Panc1 (cell line): ENCODE data around the gene LRMDA. TPM values are rescaled to one million over a fixed set of nuclear protein-coding genes. Genes with fewer than 3 reads are reported as not detected.

Experiments
- ATAC-seq: fragments of 200-7000 bp; cut with Tn5 transposase; 2 replicates; pipeline ENCODE4 v1.9.1; 2020; ENCODE audit warnings: mild to moderate bottlenecking, moderate library complexity
- BruUV-seq: library from RNA; stranded (reverse); fragments of 400-500 nt; replicated peaks from 2 replicates; lab custom pipeline; 2021; lab: Mats Ljungman, UMichigan
- CTCF ChIA-PET: fragments of 300-600 bp; sonication (Branson Sonifier 250); formaldehyde crosslinking; loops from one replicate; lab custom pipeline; 2022; ENCODE audit warnings: antibody characterized with exemption; lab: Charles Lee
- POLR2A ChIA-PET: fragments of 300-600 bp; sonication (Branson Sonifier 250); formaldehyde crosslinking; loops from one replicate; lab custom pipeline; 2022; ENCODE audit warnings: antibody characterized with exemption; lab: Charles Lee
- DNase-seq: peaks from one replicate; pipeline ENCODE4 v3.0.0-alpha.2; 2010; ENCODE audit warnings: low read depth, low spot score
- H3K27ac ChIP-seq: 2 replicates; pipeline ENCODE4 v1.5.1; 2011; ENCODE audit warnings: mild to moderate bottlenecking, low read length, inconsistent platforms
- H3K27me3 ChIP-seq: fragments of 200-500 bp; sonication (Bioruptor generic); 2 replicates; pipeline ENCODE4 v1.6.0; 2014; ENCODE audit warnings: low read length, inconsistent platforms; ENCODE audit not compliant: control insufficient read depth, insufficient read depth
- H3K36me3 ChIP-seq: fragments of 200-500 bp; sonication (Bioruptor generic); 2 replicates; pipeline ENCODE4 v1.5.1; 2014; ENCODE audit warnings: inconsistent platforms, mild to moderate bottlenecking, low read length, moderate library complexity; ENCODE audit not compliant: control insufficient read depth, insufficient read depth
- H3K4me1 ChIP-seq: 2 replicates; pipeline ENCODE4 v1.5.1; 2011; ENCODE audit warnings: inconsistent platforms, mild to moderate bottlenecking, low read length, moderate library complexity; ENCODE audit not compliant: control insufficient read depth, insufficient read depth
- H3K4me3 ChIP-seq, 2 experiments: 2 replicates each; pipeline ENCODE4 v1.5.1; 2011 to 2012; ENCODE audit warnings: low read depth in 2 of 2, low read length in 2 of 2, mild to moderate bottlenecking in 2 of 2, inconsistent platforms in 1 of 2, moderate library complexity in 1 of 2
- H3K9me3 ChIP-seq: fragments of 200-500 bp; sonication (Bioruptor generic); 2 replicates; pipeline ENCODE4 v1.5.1; 2014; ENCODE audit warnings: low read depth, mild to moderate bottlenecking, inconsistent platforms, low read length, moderate library complexity; ENCODE audit not compliant: control insufficient read depth, insufficient read depth
- POLR2AphosphoS5 ChIP-seq: IDR thresholded peaks from 2 replicates; pipeline ENCODE4 v1.6.1; 2012; ENCODE audit warnings: mild to moderate bottlenecking, low read depth, low read length, moderate library complexity
- REST ChIP-seq, 2 experiments: IDR thresholded peaks; 2 replicates each; pipeline ENCODE4 v1.6.1; 2011 to 2012; ENCODE audit warnings: low read depth in 2 of 2, control low read depth in 1 of 2, low read length in 1 of 2, mild to moderate bottlenecking in 1 of 2, moderate library complexity in 1 of 2; ENCODE audit not compliant: insufficient read depth in 1 of 2
- SIN3A ChIP-seq: IDR thresholded peaks from 2 replicates; pipeline ENCODE4 v1.6.1; 2012; ENCODE audit warnings: low read depth, mild to moderate bottlenecking, low read length, moderate library complexity, borderline replicate concordance; ENCODE audit not compliant: insufficient read depth
- TCF7L2 ChIP-seq: IDR thresholded peaks from 2 replicates; pipeline ENCODE4 v1.6.1; 2011; ENCODE audit warnings: mild to moderate bottlenecking, low read depth, low read length, inconsistent platforms
- in situ Hi-C: cut with HindIII; loops from 2 replicates; pipeline ENCODE4 v1.10.0; 2016; ENCODE audit warnings: low sequenced_read_pairs, low pct_unique_long_range_greater_than_20kb
- intact Hi-C: fragments of 100-400 bp; cut with micrococcal nuclease; formaldehyde crosslinking; loops from one replicate; pipeline ENCODE4 v1.10.0; 2022; ENCODE audit not compliant: unreplicated experiment
- total RNA-seq: library from RNA; stranded (reverse); gene quantifications from one replicate; pipeline ENCODE4 v1.2.1, GENCODE V29; 2021; ENCODE audit not compliant: unreplicated experiment
- TF ChIP-seq, protein P1 (sequence below): fragments of 450-650 bp; IDR thresholded peaks from 2 replicates; pipeline ENCODE4 v1.5.1; 2017; ENCODE audit warnings: mild to moderate bottlenecking

LRMDA gene
- total RNA-seq, 1 experiment from 2014 or later, result 1.2 TPM

- TF ChIP-seq POLR2AphosphoS5 (no peak), REST (IDR thresholded peaks at IDR 0.05; ENCODE audit: insufficient read depth in 1 of 2, low read depth in 2 of 2, low read length in 1 of 2) (no peak), TCF7L2 (no peak), SIN3A (no peak)
- TF ChIP-seq, protein P1, sequence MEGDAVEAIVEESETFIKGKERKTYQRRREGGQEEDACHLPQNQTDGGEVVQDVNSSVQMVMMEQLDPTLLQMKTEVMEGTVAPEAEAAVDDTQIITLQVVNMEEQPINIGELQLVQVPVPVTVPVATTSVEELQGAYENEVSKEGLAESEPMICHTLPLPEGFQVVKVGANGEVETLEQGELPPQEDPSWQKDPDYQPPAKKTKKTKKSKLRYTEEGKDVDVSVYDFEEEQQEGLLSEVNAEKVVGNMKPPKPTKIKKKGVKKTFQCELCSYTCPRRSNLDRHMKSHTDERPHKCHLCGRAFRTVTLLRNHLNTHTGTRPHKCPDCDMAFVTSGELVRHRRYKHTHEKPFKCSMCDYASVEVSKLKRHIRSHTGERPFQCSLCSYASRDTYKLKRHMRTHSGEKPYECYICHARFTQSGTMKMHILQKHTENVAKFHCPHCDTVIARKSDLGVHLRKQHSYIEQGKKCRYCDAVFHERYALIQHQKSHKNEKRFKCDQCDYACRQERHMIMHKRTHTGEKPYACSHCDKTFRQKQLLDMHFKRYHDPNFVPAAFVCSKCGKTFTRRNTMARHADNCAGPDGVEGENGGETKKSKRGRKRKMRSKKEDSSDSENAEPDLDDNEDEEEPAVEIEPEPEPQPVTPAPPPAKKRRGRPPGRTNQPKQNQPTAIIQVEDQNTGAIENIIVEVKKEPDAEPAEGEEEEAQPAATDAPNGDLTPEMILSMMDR, result no peak
- Histone ChIP-seq H3K9me3 (peaks cover 12% of the 10 kb centered on the region; the same call in 1 of the 2 replicates), H3K27me3 (no peaks in the 10 kb centered on the region), H3K36me3 (no peaks in the 10 kb centered on the region), H3K27ac (no peak overlapping the region), H3K4me3 (no peak overlapping the region), H3K4me1 (no peaks in the 10 kb centered on the region)
- DNase-seq (no peak), ATAC-seq (no peak)
- ChIA-PET CTCF (no interaction called here), POLR2A (no interaction called here)
- in situ Hi-C loops (no loop called here), intact Hi-C loops (no loop called here)
- no TSS peak for BruUV-seq
Measured at GRCh38 chr10:75568450-75569130, 137.2 kb downstream of the LRMDA start.

GRCh38 chr10:75569506-75569905 lies 138.1 kb downstream of the LRMDA start:
- no peaks in the 10 kb centered on the region for H3K4me1 ChIP-seq
- peaks cover 12% of the 10 kb centered on the region; the same call in 1 of the 2 replicates for H3K9me3 ChIP-seq
- POLR2A ChIA-PET, result no interaction called here
- no peak overlapping the region for H3K27ac ChIP-seq
- in situ Hi-C loops (no loop called here), intact Hi-C loops (no loop called here)
- no peaks in the 10 kb centered on the region for H3K27me3 ChIP-seq
- DNase-seq, result no peak
- H3K36me3 ChIP-seq, result no peaks in the 10 kb centered on the region
- no peak overlapping the region for H3K4me3 ChIP-seq
- TF ChIP-seq POLR2AphosphoS5 (no peak), SIN3A (no peak), TCF7L2 (no peak), REST (IDR thresholded peaks at IDR 0.05; ENCODE audit: insufficient read depth in 1 of 2, low read depth in 2 of 2, low read length in 1 of 2) (no peak)
- TF ChIP-seq, protein P1, result no peak
- CTCF ChIA-PET, result no interaction called here
- no peak for ATAC-seq
- no TSS peak for BruUV-seq
